GM08714 (cell line): ENCODE data around the gene PDF.

Experiments
- H3K4me3 ChIP-seq: fragments of 200-500 bp; sonication (Bioruptor generic); 2 replicates; pipeline ENCODE4 v1.5.1; 2014; ENCODE audit warnings: mild to moderate bottlenecking, low read length, inconsistent platforms
- ZNF274 ChIP-seq: IDR thresholded peaks from 2 replicates; pipeline ENCODE4 v1.6.1; 2012; ENCODE audit warnings: mild to moderate bottlenecking, low read depth, low read length

Gene PDF

DNA sequence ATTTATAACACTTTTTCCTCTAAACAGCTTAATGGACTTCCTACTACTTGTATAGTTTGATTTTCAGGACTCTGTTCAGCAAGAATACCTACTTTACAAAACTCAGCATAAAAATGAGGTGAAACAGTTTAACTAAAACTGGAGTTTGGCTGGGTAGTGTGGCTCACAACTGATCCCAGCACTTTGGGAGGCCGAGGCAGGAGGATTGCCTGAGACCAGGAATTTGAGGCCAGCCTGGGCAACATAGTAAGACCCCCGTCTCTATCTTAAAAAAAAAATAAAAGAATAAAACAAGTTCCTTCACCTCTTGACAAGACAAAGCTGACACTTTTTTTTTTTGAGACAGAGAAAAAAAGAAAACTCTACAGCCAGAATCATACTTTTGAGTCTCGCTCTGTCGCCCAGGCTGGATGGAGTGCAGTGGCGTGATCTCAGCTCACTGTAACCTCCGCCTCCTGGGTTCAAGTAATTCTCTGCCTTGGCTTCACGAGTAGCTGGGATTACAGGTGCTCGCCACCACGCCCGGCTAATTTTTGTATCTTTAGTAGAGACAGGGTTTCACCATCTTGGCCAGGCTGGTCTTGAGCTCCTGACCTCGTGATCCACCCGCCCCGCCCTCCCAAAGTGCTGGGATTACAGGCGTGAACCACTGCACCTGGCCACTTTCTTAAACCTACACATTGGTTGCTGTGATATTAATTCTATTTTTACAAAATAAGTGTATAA, 2.6 kb downstream of the PDF start:
- no peak overlapping the region for H3K4me3 ChIP-seq
- TF ChIP-seq ZNF274 = no peak

DNA sequence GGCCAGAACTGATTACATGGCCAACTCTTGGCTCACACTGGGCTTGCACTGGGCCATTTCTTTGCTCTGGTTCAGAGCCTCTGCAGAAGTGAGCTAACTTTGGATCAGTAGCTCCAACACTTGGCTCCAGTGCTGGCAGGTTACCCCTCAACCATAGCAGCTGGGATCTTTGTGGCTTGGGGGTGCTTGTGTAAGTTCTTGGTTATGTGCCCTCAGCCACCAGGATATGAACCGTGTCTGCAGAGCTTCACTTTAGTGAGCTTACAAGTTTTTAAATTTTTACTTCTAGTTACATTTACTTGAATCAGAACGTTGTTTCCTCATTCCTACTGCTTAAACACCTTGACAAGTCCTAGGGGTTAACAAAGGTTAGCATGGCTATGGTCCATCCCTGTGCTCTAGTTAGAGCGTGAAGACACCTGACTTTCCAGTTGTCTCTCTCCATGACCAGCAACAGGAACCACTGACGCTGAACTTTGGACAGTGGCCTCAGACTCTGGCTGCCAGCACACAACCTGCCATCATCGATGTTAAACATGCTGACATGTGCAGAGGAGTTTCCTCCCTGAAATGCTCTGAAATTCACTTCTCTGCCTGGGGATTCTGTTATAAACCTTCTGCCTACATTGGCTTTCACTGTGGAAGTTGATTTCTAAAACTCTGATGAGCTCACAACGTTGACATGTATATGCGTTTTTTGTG, 4.1 kb downstream of the PDF start:
- no peak for TF ChIP-seq ZNF274
- H3K4me3 ChIP-seq = no peak overlapping the region

- H3K4me3 ChIP-seq = no peak overlapping the region
- no peak for TF ChIP-seq ZNF274
These were observed 4.6 kb downstream of the PDF start for GRCh38 chr16:69325784-69326171.

DNA sequence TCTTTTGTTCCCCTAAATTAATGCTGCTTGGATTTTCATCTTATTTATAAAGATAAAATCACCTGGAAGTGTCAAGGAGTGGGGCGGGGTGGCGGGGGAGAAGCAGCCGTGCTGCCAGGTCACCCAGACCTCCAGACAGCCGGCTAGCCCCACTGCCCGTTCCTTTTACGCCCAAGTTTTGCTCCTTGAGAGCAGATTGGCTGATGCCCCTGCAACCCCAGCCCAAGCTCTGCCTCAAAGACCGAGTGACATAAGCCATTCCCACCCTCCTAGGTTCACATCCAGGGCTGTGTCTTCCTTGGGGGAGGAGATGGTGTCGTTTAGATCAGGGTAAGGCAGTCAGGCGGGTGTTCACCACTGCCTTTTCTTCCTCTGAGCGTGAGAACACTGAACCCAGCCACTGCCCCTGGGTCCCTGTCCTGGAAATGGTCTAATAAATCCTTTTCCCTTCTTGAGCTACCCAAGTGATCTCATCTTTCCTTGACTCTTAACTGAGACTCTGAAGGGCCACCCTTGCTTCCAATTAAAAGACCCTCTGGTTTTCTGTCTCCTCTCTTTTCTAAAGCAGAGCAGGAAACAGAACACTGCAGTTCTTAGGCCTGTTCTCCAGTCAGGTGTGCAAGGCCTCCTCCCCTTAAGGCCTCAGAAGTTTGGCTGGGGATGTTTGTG, 5.7 kb downstream of the PDF start:
- no peak for TF ChIP-seq ZNF274
- H3K4me3 ChIP-seq = no peak overlapping the region

GRCh38 chr16:69324013-69324531, 6.3 kb downstream of the PDF start:
- no peak overlapping the region for H3K4me3 ChIP-seq
- TF ChIP-seq ZNF274 = no peak

DNA sequence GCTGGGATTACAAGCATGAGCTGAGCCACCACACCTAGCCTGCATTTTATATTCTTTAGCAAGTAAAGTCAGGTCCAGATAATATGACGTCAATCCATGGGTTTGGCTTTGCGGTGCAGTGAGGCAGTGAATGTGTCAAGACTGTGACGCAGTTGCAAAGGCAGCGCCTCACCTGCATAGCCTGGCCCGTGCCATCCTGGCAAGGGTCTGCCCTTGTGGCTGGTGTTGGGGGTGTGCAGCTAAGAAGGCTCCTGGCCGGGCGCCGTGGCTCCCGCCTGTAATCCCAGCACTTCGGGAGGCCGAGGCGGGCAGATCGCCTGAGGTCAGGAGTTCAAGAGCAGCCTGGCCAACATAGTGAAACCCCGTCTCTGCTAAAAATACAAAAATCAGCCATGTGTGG, 7.0 kb downstream of the PDF start:
- no peak overlapping the region for H3K4me3 ChIP-seq

GRCh38 chr16:69322343-69322742, 8.0 kb downstream of the PDF start:
- H3K4me3 ChIP-seq = no peak overlapping the region
- TF ChIP-seq ZNF274 = no peak

More for the DNA sequence above, 7.0 kb downstream of the PDF start:
- TF ChIP-seq ZNF274 = no peak

- no peak overlapping the region for H3K4me3 ChIP-seq
- no peak for TF ChIP-seq ZNF274
These were observed 9.3 kb downstream of the PDF start for GRCh38 chr16:69321080-69321479.

- no peak overlapping the region for H3K4me3 ChIP-seq
- no peak for TF ChIP-seq ZNF274
These were observed 9.7 kb downstream of the PDF start for GRCh38 chr16:69320740-69321073.

DNA sequence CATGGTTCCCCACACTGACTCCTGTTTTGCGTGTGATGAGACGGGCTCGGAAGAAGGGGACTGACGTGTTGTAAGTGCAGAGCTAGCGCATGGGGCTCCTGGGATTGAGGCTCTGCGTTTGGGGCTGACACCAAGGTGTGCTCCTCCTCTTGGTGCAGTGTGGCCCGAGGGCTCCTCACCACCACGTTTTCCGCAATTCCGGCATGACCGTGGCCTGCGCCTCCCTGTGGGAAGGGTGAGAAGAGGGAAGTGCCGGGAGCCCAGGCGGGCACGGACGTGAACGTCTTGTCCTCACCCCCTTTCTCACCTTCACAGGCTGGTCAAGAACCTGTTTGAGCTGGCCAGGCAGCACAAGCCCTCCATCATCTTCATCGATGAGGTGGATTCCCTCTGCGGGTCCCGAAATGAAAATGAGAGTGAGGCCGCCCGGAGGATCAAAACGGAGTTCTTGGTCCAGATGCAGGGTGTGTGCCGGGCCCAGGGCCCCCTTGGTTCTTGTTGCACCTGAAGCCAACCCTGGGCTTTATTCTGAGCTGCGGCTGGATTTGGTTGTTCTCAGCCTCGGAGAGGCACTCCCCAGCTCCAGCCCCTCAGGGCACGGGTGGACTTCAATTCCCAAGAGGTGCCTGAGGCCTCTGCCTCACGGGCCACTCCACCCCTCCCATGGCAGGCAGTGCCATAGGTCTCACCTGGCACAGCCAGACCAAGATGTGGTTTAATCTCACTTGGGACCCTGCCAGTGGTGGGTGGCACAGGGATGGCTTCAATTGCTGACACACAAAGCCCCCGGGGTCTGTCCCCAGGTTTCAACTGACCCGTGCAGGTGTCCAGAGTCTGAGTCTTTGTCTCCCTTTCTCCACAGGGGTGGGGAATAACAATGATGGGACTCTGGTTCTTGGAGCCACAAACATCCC, 10.3 kb downstream of the PDF start:
- H3K4me3 ChIP-seq = no peak overlapping the region

DNA sequence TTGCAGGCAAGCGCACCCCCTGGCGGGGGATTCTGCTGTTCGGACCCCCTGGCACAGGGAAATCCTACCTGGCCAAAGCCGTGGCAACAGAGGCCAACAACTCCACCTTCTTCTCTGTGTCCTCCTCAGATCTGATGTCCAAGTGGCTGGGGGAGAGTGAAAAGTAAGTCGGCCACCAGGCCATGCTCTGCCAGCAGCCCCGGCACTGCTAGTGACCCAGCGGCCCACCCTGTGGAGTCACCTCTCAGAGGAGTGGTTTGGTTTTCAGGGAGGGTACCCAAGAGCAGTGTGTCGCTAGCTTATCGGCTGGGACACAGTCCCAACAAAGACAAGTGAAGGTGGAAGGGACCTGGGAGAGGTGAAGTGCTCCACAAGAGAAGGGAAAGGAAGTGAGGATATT, 11.0 kb downstream of the PDF start:
- TF ChIP-seq ZNF274 = no peak
- no peak overlapping the region for H3K4me3 ChIP-seq

More for the DNA sequence above, 10.3 kb downstream of the PDF start:
- TF ChIP-seq ZNF274 = no peak

DNA sequence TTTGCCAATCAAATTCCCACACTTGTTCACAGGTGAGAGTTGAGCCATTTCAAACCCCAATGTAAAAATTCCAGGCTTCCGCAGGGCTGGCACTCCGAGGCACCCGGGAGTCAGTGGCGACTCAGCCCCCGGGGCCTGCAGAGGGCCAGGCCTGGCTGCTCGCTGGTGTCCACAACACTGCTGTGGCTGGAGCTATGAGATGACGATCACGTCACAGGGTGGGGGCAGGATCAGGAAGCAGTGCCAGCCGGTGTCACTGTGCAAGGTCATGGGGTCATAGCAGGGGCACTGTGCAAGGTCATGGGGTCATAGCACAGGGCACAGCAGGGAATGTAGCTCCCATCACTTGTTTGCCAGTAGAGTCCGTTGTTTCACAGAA, 11.5 kb downstream of the PDF start:
- H3K4me3 ChIP-seq = no peak overlapping the region
- TF ChIP-seq ZNF274 = no peak

- H3K4me3 ChIP-seq = no peak overlapping the region
- TF ChIP-seq ZNF274 = no peak
These were observed 12.0 kb downstream of the PDF start for GRCh38 chr16:69318177-69318910.
